ENCODE measurements around the gene RNF141.

DNA sequence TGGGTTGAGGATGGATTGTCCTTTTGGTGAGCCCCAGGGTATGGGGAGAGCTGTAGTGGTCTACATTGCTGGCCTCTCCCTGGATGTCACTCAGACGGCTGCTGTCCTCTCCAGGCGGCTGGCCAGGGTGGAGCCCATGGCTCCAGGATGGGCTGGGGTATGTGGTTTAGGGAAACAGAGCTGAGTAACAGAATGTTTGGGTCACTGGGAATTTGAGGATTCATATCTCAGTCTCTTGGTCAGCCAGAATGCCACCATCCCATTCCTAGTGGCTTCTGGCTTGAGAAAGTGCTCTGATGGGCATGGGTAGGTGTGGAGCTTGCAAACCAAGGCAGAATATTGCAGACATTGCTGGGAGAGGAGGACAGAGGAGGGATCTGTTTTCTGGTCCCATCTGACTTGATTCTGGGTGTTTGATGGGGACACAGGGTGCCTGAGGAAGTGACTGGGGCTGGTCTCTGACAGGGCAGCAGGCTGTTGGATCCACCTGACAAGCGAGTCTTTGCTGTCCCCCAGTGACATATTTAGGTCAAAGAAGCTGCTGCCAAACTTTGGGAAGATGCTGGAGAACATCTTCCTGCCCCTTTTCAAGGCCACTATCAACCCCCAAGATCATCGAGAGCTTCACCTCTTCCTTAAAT lies 44.6 kb downstream of the RNF141 start:
- TF ChIP-seq FOXJ3 (CRISPR knock-in tag; IDR thresholded peaks at IDR 0.05) (no peak), RXRA (IDR thresholded peaks at IDR 0.05; ENCODE audit: borderline replicate concordance, low read depth) (no peak), YY1 (IDR thresholded peaks at IDR 0.05; ENCODE audit: low read depth) (no peak), SIN3A (IDR thresholded peaks at IDR 0.05; ENCODE audit: borderline replicate concordance, low read depth, low read length) (no peak), GABPA (IDR thresholded peaks at IDR 0.05; ENCODE audit: low read depth) (no peak), MXI1 (IDR thresholded peaks at IDR 0.05; ENCODE audit: low read depth, low read length) (no peak), EZH2phosphoT487 (IDR thresholded peaks at IDR 0.05; ENCODE audit: borderline replicate concordance, low read depth) (no peak), NFIC (IDR thresholded peaks at IDR 0.05; ENCODE audit: borderline replicate concordance) (no peak)
- TF ChIP-seq, protein P1, sequence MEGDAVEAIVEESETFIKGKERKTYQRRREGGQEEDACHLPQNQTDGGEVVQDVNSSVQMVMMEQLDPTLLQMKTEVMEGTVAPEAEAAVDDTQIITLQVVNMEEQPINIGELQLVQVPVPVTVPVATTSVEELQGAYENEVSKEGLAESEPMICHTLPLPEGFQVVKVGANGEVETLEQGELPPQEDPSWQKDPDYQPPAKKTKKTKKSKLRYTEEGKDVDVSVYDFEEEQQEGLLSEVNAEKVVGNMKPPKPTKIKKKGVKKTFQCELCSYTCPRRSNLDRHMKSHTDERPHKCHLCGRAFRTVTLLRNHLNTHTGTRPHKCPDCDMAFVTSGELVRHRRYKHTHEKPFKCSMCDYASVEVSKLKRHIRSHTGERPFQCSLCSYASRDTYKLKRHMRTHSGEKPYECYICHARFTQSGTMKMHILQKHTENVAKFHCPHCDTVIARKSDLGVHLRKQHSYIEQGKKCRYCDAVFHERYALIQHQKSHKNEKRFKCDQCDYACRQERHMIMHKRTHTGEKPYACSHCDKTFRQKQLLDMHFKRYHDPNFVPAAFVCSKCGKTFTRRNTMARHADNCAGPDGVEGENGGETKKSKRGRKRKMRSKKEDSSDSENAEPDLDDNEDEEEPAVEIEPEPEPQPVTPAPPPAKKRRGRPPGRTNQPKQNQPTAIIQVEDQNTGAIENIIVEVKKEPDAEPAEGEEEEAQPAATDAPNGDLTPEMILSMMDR (IDR thresholded peaks at IDR 0.05) = no peak
- TF ChIP-seq, protein P2, sequence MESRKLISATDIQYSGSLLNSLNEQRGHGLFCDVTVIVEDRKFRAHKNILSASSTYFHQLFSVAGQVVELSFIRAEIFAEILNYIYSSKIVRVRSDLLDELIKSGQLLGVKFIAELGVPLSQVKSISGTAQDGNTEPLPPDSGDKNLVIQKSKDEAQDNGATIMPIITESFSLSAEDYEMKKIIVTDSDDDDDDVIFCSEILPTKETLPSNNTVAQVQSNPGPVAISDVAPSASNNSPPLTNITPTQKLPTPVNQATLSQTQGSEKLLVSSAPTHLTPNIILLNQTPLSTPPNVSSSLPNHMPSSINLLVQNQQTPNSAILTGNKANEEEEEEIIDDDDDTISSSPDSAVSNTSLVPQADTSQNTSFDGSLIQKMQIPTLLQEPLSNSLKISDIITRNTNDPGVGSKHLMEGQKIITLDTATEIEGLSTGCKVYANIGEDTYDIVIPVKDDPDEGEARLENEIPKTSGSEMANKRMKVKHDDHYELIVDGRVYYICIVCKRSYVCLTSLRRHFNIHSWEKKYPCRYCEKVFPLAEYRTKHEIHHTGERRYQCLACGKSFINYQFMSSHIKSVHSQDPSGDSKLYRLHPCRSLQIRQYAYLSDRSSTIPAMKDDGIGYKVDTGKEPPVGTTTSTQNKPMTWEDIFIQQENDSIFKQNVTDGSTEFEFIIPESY (IDR thresholded peaks at IDR 0.05; ENCODE audit: borderline replicate concordance, low read depth) = no peak

Measured in SK-N-SH (cell line).